PC-3 (cell line): ENCODE measurements around the gene DRAM1. TPM values are rescaled to one million over a fixed set of nuclear protein-coding genes. Genes with fewer than 3 reads are reported as not detected.

Experiments used
- ATAC-seq: fragments of 200-7000 bp; cut with Tn5 transposase; 2 replicates; pipeline ENCODE4 v1.9.1; 2020; ENCODE audit warnings: mild to moderate bottlenecking, moderate library complexity
- BruUV-seq: library from RNA; stranded (reverse); fragments of 400-500 nt; replicated peaks from 2 replicates; lab custom pipeline; 2021; lab: Mats Ljungman, UMichigan
- CTCF ChIA-PET: fragments of 300-600 bp; sonication (Branson Sonifier 250); formaldehyde crosslinking; loops from one replicate; lab custom pipeline; 2022; ENCODE audit warnings: antibody characterized with exemption; lab: Charles Lee
- POLR2A ChIA-PET: fragments of 300-600 bp; sonication (Branson Sonifier 250); formaldehyde crosslinking; loops from one replicate; lab custom pipeline; 2022; ENCODE audit warnings: antibody characterized with exemption; ENCODE audit not compliant: unreplicated experiment; lab: Charles Lee
- DNase-seq: peaks from one replicate; pipeline ENCODE4 v3.0.0-alpha.2; 2015
- H2AFZ ChIP-seq: fragments of 300-600 bp; sonication (generic); 2 replicates; pipeline ENCODE4 v1.6.0; 2016; ENCODE audit warnings: antibody characterized with exemption, low read length
- H3F3A ChIP-seq: fragments of 300-600 bp; sonication (generic); one replicate; pipeline ENCODE4 v1.6.0; 2017; ENCODE audit warnings: antibody characterized with exemption, low read length, control low read depth, mild to moderate bottlenecking; ENCODE audit not compliant: unreplicated experiment
- H3K27ac ChIP-seq: fragments of 300-600 bp; sonication (generic); 2 replicates; pipeline ENCODE4 v1.5.1; 2016; ENCODE audit warnings: mild to moderate bottlenecking, low read length
- H3K27me3 ChIP-seq: fragments of 300-600 bp; sonication (generic); 2 replicates; pipeline ENCODE4 v1.6.1; 2016; ENCODE audit warnings: low read length, mixed read lengths
- H3K36me3 ChIP-seq: fragments of 300-600 bp; sonication (generic); 2 replicates; pipeline ENCODE4 v1.6.1; 2016; ENCODE audit warnings: low read depth, mixed run types, low read length, mixed read lengths
- H3K4me1 ChIP-seq: fragments of 300-600 bp; sonication (generic); 2 replicates; pipeline ENCODE4 v1.5.1; 2016; ENCODE audit warnings: low read length; ENCODE audit not compliant: insufficient read depth
- H3K4me2 ChIP-seq: fragments of 300-600 bp; sonication (generic); 2 replicates; pipeline ENCODE4 v1.6.0; 2016; ENCODE audit warnings: low read length
- H3K4me3 ChIP-seq: fragments of 300-600 bp; sonication (generic); 2 replicates; pipeline ENCODE4 v1.5.1; 2016; ENCODE audit warnings: mild to moderate bottlenecking, low read length, mixed read lengths
- H3K79me2 ChIP-seq: fragments of 300-600 bp; sonication (generic); 2 replicates; pipeline ENCODE4 v1.6.1; 2017; ENCODE audit warnings: low read length, mixed read lengths
- H3K9ac ChIP-seq: fragments of 300-600 bp; sonication (generic); 2 replicates; pipeline ENCODE4 v1.6.0; 2016; ENCODE audit warnings: mild to moderate bottlenecking, low read length
- H3K9me2 ChIP-seq: fragments of 300-600 bp; sonication (generic); replicated peaks from 2 replicates; pipeline ENCODE4 v1.6.1; 2016; ENCODE audit warnings: mixed run types, low read length, mixed read lengths
- H3K9me3 ChIP-seq: fragments of 300-600 bp; sonication (generic); 2 replicates; pipeline ENCODE4 v1.6.1; 2016; ENCODE audit warnings: low read length, mixed read lengths
- H4K20me1 ChIP-seq: fragments of 300-600 bp; sonication (generic); 2 replicates; pipeline ENCODE4 v1.6.1; 2016; ENCODE audit warnings: low read length, mixed read lengths
- CTCF ChIP-seq: fragments of 300-600 bp; sonication (generic); conservative IDR thresholded peaks from 2 replicates; pipeline ENCODE4 v1.5.1; 2017; ENCODE audit warnings: antibody characterized with exemption, low read depth, mild to moderate bottlenecking, low read length
- EZH2 ChIP-seq: fragments of 300-600 bp; sonication (generic); IDR thresholded peaks from one replicate; pipeline ENCODE4 v1.6.1; 2017; ENCODE audit warnings: antibody characterized with exemption, mild to moderate bottlenecking, low read length; ENCODE audit not compliant: unreplicated experiment
- EZH2phosphoT487 ChIP-seq: fragments of 300-600 bp; sonication (generic); IDR thresholded peaks from 2 replicates; pipeline ENCODE4 v1.6.1; 2018; ENCODE audit warnings: mild to moderate bottlenecking, antibody characterized with exemption, low read length, borderline replicate concordance
- intact Hi-C: fragments of 100-400 bp; cut with micrococcal nuclease; formaldehyde crosslinking; loops from 2 replicates; pipeline ENCODE4 v1.9.0; 2023
- total RNA-seq: library from RNA; depleted of rRNA; stranded (reverse); fragments of >200 nt; gene quantifications from 2 replicates; pipeline ENCODE4 v1.2.3, GENCODE V29; 2014

DRAM1 gene
- total RNA-seq, 1 experiment from 2014 or later, result 5.2 TPM

- Histone ChIP-seq H3K9ac (no peak overlapping the region), H3K4me3 (no peak overlapping the region), H3K4me1 (no peaks in the 10 kb centered on the region), H3K27me3 (peaks cover 15% of the 10 kb centered on the region; the same call in 1 of the 2 replicates), H3K9me3 (no peaks in the 10 kb centered on the region), H3K27ac (no peak overlapping the region), H3F3A (no peaks in the 10 kb centered on the region), H3K79me2 (no peaks in the 10 kb centered on the region), H4K20me1 (no peaks in the 10 kb centered on the region), H3K9me2 (no peaks in the 10 kb centered on the region), H3K4me2 (no peak overlapping the region), H3K36me3 (no peaks in the 10 kb centered on the region), H2AFZ (no peak overlapping the region)
- POLR2A ChIA-PET, result no interaction called here
- intact Hi-C loops, result no loop called here
- CTCF ChIA-PET, result no interaction called here
- ATAC-seq, result no peak
- TF ChIP-seq EZH2, result no peak
- TF ChIP-seq EZH2phosphoT487, result no peak
- TF ChIP-seq CTCF, result no peak
- DNase-seq, result no peak
- no TSS peak for BruUV-seq
Measured at GRCh38 chr12:101929365-101930041, 52.1 kb downstream of the DRAM1 start.

DNA sequence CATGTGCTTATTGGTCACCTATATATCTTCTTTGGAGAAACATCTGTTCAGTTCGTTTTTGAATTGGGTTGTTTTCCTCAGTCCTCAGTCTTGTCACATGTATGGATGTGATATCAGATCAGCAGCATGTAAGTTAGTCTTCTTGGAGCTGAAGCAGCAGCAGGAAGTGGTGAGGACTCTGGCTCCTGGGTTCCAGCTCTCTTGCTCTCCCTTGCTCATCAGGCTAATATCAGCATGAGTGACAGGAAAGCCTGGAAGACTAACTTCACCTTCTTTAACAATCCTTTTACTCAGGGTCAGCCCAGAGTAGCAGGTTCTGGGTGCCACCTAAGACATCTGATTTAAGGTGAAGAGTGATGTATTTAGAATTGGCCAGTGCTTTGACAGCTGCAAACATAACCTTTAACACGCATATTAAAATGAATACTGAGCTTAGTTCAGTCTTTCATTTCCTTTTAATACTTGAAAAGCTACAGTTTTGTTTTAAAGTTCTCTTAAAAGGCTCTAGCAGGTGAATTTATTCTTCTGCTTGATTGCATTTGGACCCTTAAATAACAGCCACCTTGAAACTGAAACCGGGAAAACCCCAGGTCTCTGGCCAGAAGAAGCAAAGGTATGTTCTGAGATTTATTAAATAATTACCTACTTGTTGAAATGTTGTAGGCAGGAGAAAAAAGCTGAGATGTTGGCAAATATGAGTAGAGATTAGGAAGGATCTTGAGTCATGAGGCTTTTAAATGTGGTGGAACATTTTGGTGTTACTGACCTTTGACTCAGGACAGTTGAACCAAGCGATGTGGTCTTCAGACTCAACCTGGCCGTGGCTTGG is 54.3 kb downstream of the DRAM1 start:
- Histone ChIP-seq H3K4me1 (no peaks in the 10 kb centered on the region), H3K4me2 (no peak overlapping the region), H3K9ac (no peak overlapping the region), H4K20me1 (no peaks in the 10 kb centered on the region), H3K27ac (no peak overlapping the region), H3K4me3 (no peak overlapping the region), H3K9me3 (no peaks in the 10 kb centered on the region), H3F3A (no peaks in the 10 kb centered on the region), H3K36me3 (no peaks in the 10 kb centered on the region), H2AFZ (no peak overlapping the region), H3K27me3 (peaks cover 27% of the 10 kb centered on the region; the same call in 1 of the 2 replicates), H3K79me2 (no peaks in the 10 kb centered on the region), H3K9me2 (no peaks in the 10 kb centered on the region)
- no TSS peak for BruUV-seq
- DNase-seq (no peak), ATAC-seq (no peak)
- ChIA-PET CTCF (no interaction called here), POLR2A (no interaction called here)
- intact Hi-C loops, result no loop called here
- TF ChIP-seq EZH2 (no peak), EZH2phosphoT487 (no peak), CTCF (no peak)
